Measurements from ENCODE around the gene MACROD2. TPM values are rescaled to one million over a fixed set of nuclear protein-coding genes. Genes with fewer than 3 reads are reported as not detected.

MACROD2 gene
- total RNA-seq, 4 donors from 2014 or later: 12.6 to 60.3 (median 18.9) TPM

DNA sequence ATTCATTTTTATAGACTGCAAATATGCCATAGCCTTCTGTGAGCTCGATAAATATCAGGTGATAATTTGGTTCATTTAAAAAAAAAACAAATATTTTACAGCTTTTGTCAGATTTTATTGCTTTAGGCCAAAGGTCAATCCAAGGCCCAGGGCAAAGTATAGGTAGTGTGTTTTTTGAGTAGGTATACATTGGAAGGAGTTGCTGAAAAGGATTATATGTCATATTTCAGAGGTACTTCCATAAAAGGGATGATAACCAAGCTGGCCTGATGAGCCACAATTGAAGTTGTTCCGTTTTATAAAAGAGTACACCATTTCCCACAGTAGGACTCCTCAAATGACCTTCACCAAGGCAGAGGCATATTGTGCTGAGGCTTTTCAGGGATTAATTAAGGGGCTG is 794.9 kb downstream of the MACROD2 start:
- H3K4me3 ChIP-seq: no peak overlapping the region
- no peak overlapping the region for H3K27ac ChIP-seq
- H3K27me3 ChIP-seq: no peaks in the 10 kb centered on the region
- H3K9me3 ChIP-seq: no peaks in the 10 kb centered on the region
- WGBS: 95% methylated on average over 2 of the region's 2 CpGs
- no peaks in the 10 kb centered on the region for H3K36me3 ChIP-seq
- no peaks in the 10 kb centered on the region for H3K4me1 ChIP-seq
- DNase-seq (ENCODE audit: low spot score in 2 of 2): no peak
- no peak for TF ChIP-seq CTCF (IDR thresholded peaks at IDR 0.05)

DNA sequence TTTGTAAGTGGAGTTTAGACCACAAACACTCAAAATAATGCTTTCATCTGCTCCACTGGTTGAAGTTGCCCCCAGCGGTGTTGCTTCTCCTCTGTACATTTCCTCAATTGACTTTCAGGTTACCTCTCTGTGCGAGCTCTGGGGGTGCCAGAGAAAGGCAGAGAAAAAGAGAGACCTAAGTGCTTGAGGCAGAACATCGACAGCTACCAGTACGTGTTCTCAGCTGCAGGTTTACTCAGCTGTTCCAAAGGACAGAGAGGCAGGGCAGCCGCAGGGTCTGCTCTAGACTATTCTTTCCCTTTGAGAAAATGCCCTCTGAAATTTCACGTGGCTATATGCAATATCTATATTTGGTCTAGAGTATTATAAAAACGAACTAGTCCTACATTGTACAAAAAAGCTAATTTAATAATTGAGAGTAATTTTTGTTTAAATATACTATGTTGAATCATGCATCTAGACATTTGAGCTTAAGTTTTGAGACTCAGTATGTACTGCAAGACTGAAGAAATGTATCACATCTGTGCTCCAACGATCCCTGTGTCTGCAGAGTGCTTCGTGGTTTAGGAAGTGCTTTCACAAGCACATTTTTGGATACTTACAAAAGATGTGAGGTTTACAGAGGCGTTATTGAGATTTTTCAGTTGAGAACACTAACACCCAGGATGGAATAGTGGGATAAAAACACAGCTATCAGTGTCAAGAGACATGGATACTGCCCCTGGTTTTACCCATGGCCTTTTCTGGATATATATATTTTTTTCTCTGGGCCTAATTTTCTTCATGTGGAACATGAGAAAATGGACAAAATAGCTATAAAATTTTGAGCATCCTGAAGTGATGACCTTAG is 795.7 kb downstream of the MACROD2 start:
- 72% methylated on average over 10 of the region's 10 CpGs for WGBS
- no peak for TF ChIP-seq EP300 (IDR thresholded peaks at IDR 0.05)
- TF ChIP-seq CTCF (IDR thresholded peaks at IDR 0.05): no peak
- no peak for TF ChIP-seq POLR2AphosphoS5 (IDR thresholded peaks at IDR 0.05)
- no peak for TF ChIP-seq POLR2A (IDR thresholded peaks at IDR 0.05)
- no peak overlapping the region for H3K27ac ChIP-seq
- no peaks in the 10 kb centered on the region for H3K27me3 ChIP-seq
- no peak overlapping the region for H3K4me3 ChIP-seq
- H3K4me1 ChIP-seq: no peaks in the 10 kb centered on the region
- H3K9me3 ChIP-seq: no peaks in the 10 kb centered on the region
- H3K36me3 ChIP-seq: no peaks in the 10 kb centered on the region
- DNase-seq (ENCODE audit: low spot score in 2 of 2): no peak

DNA sequence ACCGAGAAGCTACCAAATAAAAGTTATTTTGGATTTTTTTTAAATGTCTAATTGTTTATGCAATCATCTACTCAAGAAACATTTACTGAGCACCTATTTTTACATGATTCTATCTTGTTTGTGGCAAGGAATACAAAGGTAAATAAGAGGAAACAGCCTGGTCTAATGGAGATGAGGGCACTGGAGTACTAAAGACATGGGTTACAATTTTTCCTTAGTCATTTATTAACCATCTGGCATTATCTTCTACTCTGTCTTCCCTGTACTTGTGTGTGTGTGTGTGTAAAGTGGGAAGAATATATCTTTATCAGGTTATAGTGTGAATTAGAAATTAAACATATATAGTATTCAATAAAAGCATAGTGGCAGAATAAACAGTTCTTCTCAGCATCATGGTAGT is 797.6 kb downstream of the MACROD2 start:
- no peak overlapping the region for H3K27ac ChIP-seq
- no peak for DNase-seq (ENCODE audit: low spot score in 2 of 2)
- 98% methylated on average over 1 of the region's 1 CpG for WGBS
- H3K27me3 ChIP-seq: no peaks in the 10 kb centered on the region
- TF ChIP-seq POLR2AphosphoS5 (IDR thresholded peaks at IDR 0.05) (no peak), POLR2A (IDR thresholded peaks at IDR 0.05) (no peak), EP300 (IDR thresholded peaks at IDR 0.05) (no peak), CTCF (IDR thresholded peaks at IDR 0.05) (no peak)
- no peaks in the 10 kb centered on the region for H3K4me1 ChIP-seq
- no peak overlapping the region for H3K4me3 ChIP-seq
- no peaks in the 10 kb centered on the region for H3K9me3 ChIP-seq
- H3K36me3 ChIP-seq: no peaks in the 10 kb centered on the region

- Histone ChIP-seq H3K27ac (no peak overlapping the region), H3K4me1 (no peaks in the 10 kb centered on the region)
Observed at GRCh38 chr20:14799545-14800216, 804.4 kb downstream of the MACROD2 start.

More at GRCh38 chr20:14799545-14800216, 804.4 kb downstream of the MACROD2 start:
- Histone ChIP-seq H3K9me3 (no peaks in the 10 kb centered on the region), H3K27me3 (no peaks in the 10 kb centered on the region), H3K36me3 (no peaks in the 10 kb centered on the region), H3K4me3 (no peak overlapping the region)
- TF ChIP-seq EP300 (IDR thresholded peaks at IDR 0.05) (no peak), CTCF (IDR thresholded peaks at IDR 0.05) (no peak), POLR2A (IDR thresholded peaks at IDR 0.05) (no peak), POLR2AphosphoS5 (IDR thresholded peaks at IDR 0.05) (no peak)
- no peak for DNase-seq (ENCODE audit: low spot score in 2 of 2)
- WGBS: 86% methylated on average over 5 of the region's 5 CpGs

All from suprapubic skin (tissue), 4 donors.